GM12878 (cell line): Measurements from ENCODE around the gene WDR19. TPM values are rescaled to one million over a fixed set of nuclear protein-coding genes. Genes with fewer than 3 reads are reported as not detected.

Experiments used
- ATAC-seq: fragments of 200-7000 bp; cut with Tn5 transposase; 3 replicates; pipeline ENCODE4 v1.9.1; 2020; ENCODE audit warnings: mild to moderate bottlenecking, moderate library complexity
- BruUV-seq: library from RNA; stranded (reverse); fragments of 400-500 nt; replicated peaks from 2 replicates; lab custom pipeline; 2021; lab: Mats Ljungman, UMichigan
- CTCF ChIA-PET: fragments of 300-600 bp; sonication (Branson Sonifier 250); formaldehyde crosslinking; extraction: SDS; loops from one replicate; lab custom pipeline; 2021; ENCODE audit warnings: inconsistent platforms; lab: Yijun Ruan, JAX
- POLR2A ChIA-PET: fragments of 350-600 bp; formaldehyde crosslinking; extraction: SDS; loops from one replicate; lab custom pipeline; 2021; ENCODE audit warnings: inconsistent platforms; lab: Charles Lee
- RAD21 ChIA-PET: fragments of 300-600 bp; sonication (Branson Sonifier 250); formaldehyde crosslinking; loops from one replicate; lab custom pipeline; 2023; ENCODE audit warnings: antibody characterized with exemption; ENCODE audit not compliant: unreplicated experiment; lab: Charles Lee
- SMC1A ChIA-PET: fragments of 300-600 bp; sonication (Branson Sonifier 250); formaldehyde crosslinking; loops from one replicate; lab custom pipeline; 2023; ENCODE audit not compliant: unreplicated experiment, uncharacterized antibody; lab: Charles Lee
- DNase-seq: peaks from one replicate; pipeline ENCODE4 v3.0.0-alpha.2; 2011; ENCODE audit warnings: low read depth, low spot score
- FAIRE-seq: peaks from 3 replicates; lab custom pipeline; 2011; peaks lifted over from hg19 to GRCh38; lab: Jason Lieb, UNC
- H2AFZ ChIP-seq: 2 replicates; pipeline ENCODE4 v1.6.0; 2011; ENCODE audit warnings: low read depth, low read length, control low read depth; ENCODE audit not compliant: control insufficient read depth
- H3K27ac ChIP-seq: 2 replicates; pipeline ENCODE4 v1.5.1; 2011; ENCODE audit warnings: control low read depth; ENCODE audit not compliant: control insufficient read depth, insufficient read depth
- H3K27me3 ChIP-seq, 2 experiments: replicated peaks in 1 of 2; 2 replicates each; pipeline versions ENCODE4 v1.6.0 to v1.6.1; 2011; ENCODE audit warnings: low read length in 1 of 2; ENCODE audit not compliant: control insufficient read depth in 2 of 2, insufficient read depth in 2 of 2
- H3K36me3 ChIP-seq, 2 experiments: 2 replicates each; pipeline ENCODE4 v1.5.1; 2011; ENCODE audit warnings: low read length in 1 of 2; ENCODE audit not compliant: control insufficient read depth in 2 of 2, insufficient read depth in 2 of 2
- H3K4me1 ChIP-seq: 2 replicates; pipeline ENCODE4 v1.6.1; 2011; ENCODE audit warnings: mild to moderate bottlenecking, low read length, moderate library complexity, mixed read lengths; ENCODE audit not compliant: control insufficient read depth, insufficient read depth
- H3K4me2 ChIP-seq: 2 replicates; pipeline ENCODE4 v1.6.0; 2011; ENCODE audit warnings: control low read depth; ENCODE audit not compliant: control insufficient read depth, insufficient read depth
- H3K4me3 ChIP-seq: fragments of 200-600 bp; sonication (generic); 2 replicates; pipeline ENCODE4 v1.5.1; 2016
- H3K79me2 ChIP-seq: 2 replicates; pipeline ENCODE4 v1.6.0; 2011; ENCODE audit warnings: low read length; ENCODE audit not compliant: control insufficient read depth, insufficient read depth
- H3K9ac ChIP-seq: 2 replicates; pipeline ENCODE4 v1.8.0; 2011; ENCODE audit warnings: low read length, control low read depth, mixed read lengths; ENCODE audit not compliant: control insufficient read depth, insufficient read depth
- H3K9me3 ChIP-seq: replicated peaks from 3 replicates; pipeline ENCODE4 v1.5.1; 2011; ENCODE audit warnings: mild to moderate bottlenecking, low read length; ENCODE audit not compliant: control insufficient read depth, insufficient read depth
- H4K20me1 ChIP-seq: 2 replicates; pipeline ENCODE4 v1.6.0; 2011; ENCODE audit not compliant: control insufficient read depth, insufficient read depth
- BRCA1 ChIP-seq: IDR thresholded peaks from 2 replicates; pipeline ENCODE4 v1.6.1; 2011; ENCODE audit warnings: low read depth, low read length, improper control_type of control experiment
- CEBPB ChIP-seq, 2 experiments: fragments of 150-350 bp in 1 of 2; IDR thresholded peaks; 2 replicates each; pipeline ENCODE4 v1.6.1; 2012 to 2014; ENCODE audit warnings: low read depth in 2 of 2, low read length in 2 of 2, borderline replicate concordance in 1 of 2, inconsistent platforms in 1 of 2
- DPF2 ChIP-seq: fragments of 450-650 bp; IDR thresholded peaks from 2 replicates; pipeline ENCODE4 v1.6.1; 2017; ENCODE audit warnings: mild to moderate bottlenecking
- E2F8 ChIP-seq: fragments of 450-650 bp; IDR thresholded peaks from 2 replicates; pipeline ENCODE4 v1.6.1; 2018; ENCODE audit warnings: mild to moderate bottlenecking, low read depth, moderate library complexity; ENCODE audit not compliant: partially characterized antibody
- JUND ChIP-seq: IDR thresholded peaks from 2 replicates; pipeline ENCODE4 v1.6.1; 2012; ENCODE audit warnings: low read depth, mild to moderate bottlenecking, low read length, improper control_type of control experiment, moderate library complexity
- MEF2A ChIP-seq: IDR thresholded peaks from 2 replicates; pipeline ENCODE4 v1.6.1; 2011; ENCODE audit warnings: low read depth, mild to moderate bottlenecking, low read length, moderate library complexity; ENCODE audit not compliant: insufficient read depth
- MYC ChIP-seq: IDR thresholded peaks from 2 replicates; pipeline ENCODE4 v1.6.1; 2011; ENCODE audit warnings: mild to moderate bottlenecking, low read length, moderate library complexity, inconsistent platforms; ENCODE audit not compliant: insufficient read depth, insufficient replicate concordance, insufficient read length, severe bottlenecking
- NR2F1 ChIP-seq: fragments of 450-650 bp; conservative IDR thresholded peaks from 2 replicates; pipeline ENCODE4 v1.6.1; 2017; ENCODE audit warnings: mild to moderate bottlenecking
- POLR2A ChIP-seq: IDR thresholded peaks from 2 replicates; pipeline ENCODE4 v1.6.1; 2011; ENCODE audit warnings: low read depth, mild to moderate bottlenecking, low read length
- POLR2AphosphoS5 ChIP-seq: IDR thresholded peaks from 2 replicates; pipeline ENCODE4 v1.6.1; 2011; ENCODE audit warnings: mild to moderate bottlenecking, low read length, inconsistent platforms
- POU2F2 ChIP-seq: IDR thresholded peaks from 3 replicates; pipeline ENCODE4 v1.6.1; 2011; ENCODE audit warnings: low read depth, mild to moderate bottlenecking, low read length, borderline replicate concordance
- RFX5 ChIP-seq: IDR thresholded peaks from 2 replicates; pipeline ENCODE4 v1.6.1; 2011; ENCODE audit warnings: low read depth, low read length, improper control_type of control experiment
- SIX5 ChIP-seq: IDR thresholded peaks from 2 replicates; pipeline ENCODE4 v1.6.1; 2011; ENCODE audit warnings: mild to moderate bottlenecking, low read depth, low read length, moderate library complexity; ENCODE audit not compliant: severe bottlenecking
- SRF ChIP-seq, 2 experiments: IDR thresholded peaks; 2 replicates each; pipeline ENCODE4 v1.6.1; 2011; ENCODE audit warnings: low read depth in 2 of 2, low read length in 2 of 2, mild to moderate bottlenecking in 1 of 2, moderate library complexity in 1 of 2
- SUZ12 ChIP-seq: fragments of 200-600 bp; sonication (generic); IDR thresholded peaks from one replicate; pipeline ENCODE4 v1.6.1; 2018; ENCODE audit warnings: antibody characterized with exemption, mild to moderate bottlenecking; ENCODE audit not compliant: unreplicated experiment
- ZBED1 ChIP-seq: IDR thresholded peaks from 2 replicates; pipeline ENCODE4 v1.6.1; 2016; ENCODE audit warnings: borderline replicate concordance
- WGBS: methylation state at CpG from one replicate; pipeline ENCODE4 v1.1.6; 2016; ENCODE audit warnings: low lambda C conversion rate; ENCODE audit not compliant: insufficient replicate concordance, insufficient coverage; ENCODE audit errors: missing lambda C conversion rate; 5-methylcytosine and 5-hydroxymethylcytosine counted together
- in situ Hi-C: fragments of 300-500 bp; cut with MboI; formaldehyde crosslinking; loops from 9 replicates; pipeline ENCODE4 v1.14.3; 2018; ENCODE audit warnings: mixed read lengths
- intact Hi-C: fragments of 100-400 bp; cut with micrococcal nuclease; formaldehyde crosslinking; loops from one replicate; pipeline ENCODE4 v1.14.2; 2022; ENCODE audit not compliant: unreplicated experiment
- polyA plus RNA-seq, 11 experiments: library from polyadenylated mRNA; depleted of rRNA in 4 of 11; unstranded in 6 of 11; stranded (reverse) in 5 of 11; fragments of >200 nt; fragmentation: Nextera tagmentation in 4 of 11; fragmentation: Illumina TruSeq in 1 of 11; extraction: Ambion mirVana in 4 of 11; extraction: Trizol in 1 of 11; gene quantifications; 1 replicate in 1 of 11; 2 replicates in 10 of 11; pipeline versions ENCODE4 v1.2.1 to v1.2.3, GENCODE V29; 2011 to 2016; ENCODE audit warnings: inconsistent platforms in 2 of 11, missing spikeins in 2 of 11, low read depth in 1 of 11
- total RNA-seq, 4 experiments: library from RNA; depleted of rRNA in 3 of 4; stranded (reverse); fragments of >200 nt in 3 of 4; fragmentation: Illumina TruSeq in 1 of 4; extraction: Trizol in 1 of 4; gene quantifications; 2 replicates each; pipeline versions ENCODE4 v1.2.1 to v1.2.3, GENCODE V29; 2013 to 2021
- TF ChIP-seq, protein P1 (sequence below): fragments of 450-650 bp; IDR thresholded peaks from 2 replicates; pipeline ENCODE4 v1.6.1; 2017; ENCODE audit warnings: low read depth, mild to moderate bottlenecking, moderate library complexity

WDR19 gene
- total and polyA plus RNA-seq, 10 of the 15 experiments (the other 5 are each of a cell fraction or from before 2014, with no cell fraction given), result 3.5 to 15.4 (median 7.3) TPM

DNA sequence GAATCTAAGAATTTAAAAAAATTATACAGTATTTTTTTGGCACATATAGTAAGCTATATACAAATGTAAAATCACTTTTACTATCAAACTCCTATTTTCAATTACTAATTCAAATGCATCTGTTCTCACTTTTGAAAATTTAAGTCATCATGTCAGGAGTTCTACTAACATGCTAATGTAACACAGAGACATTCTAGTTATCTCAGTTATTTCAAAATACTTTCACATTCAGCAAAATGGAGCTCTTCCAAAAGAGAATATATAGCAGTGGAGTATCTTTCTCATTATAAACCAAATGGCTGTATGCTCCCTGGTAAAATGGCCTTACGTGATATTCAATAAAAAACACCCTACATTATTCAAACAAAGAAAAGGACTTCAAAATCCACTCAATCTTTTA lies 141.5 kb downstream of the WDR19 start (continued):
- TF ChIP-seq CEBPB (IDR thresholded peaks at IDR 0.05; ENCODE audit: borderline replicate concordance in 1 of 2, low read depth in 2 of 2, low read length in 2 of 2) (no peak), POU2F2 (no peak), SUZ12 (no peak), BRCA1 (no peak), DPF2 (no peak), POLR2AphosphoS5 (no peak), SIX5 (no peak), NR2F1 (no peak), RFX5 (no peak)

DNA sequence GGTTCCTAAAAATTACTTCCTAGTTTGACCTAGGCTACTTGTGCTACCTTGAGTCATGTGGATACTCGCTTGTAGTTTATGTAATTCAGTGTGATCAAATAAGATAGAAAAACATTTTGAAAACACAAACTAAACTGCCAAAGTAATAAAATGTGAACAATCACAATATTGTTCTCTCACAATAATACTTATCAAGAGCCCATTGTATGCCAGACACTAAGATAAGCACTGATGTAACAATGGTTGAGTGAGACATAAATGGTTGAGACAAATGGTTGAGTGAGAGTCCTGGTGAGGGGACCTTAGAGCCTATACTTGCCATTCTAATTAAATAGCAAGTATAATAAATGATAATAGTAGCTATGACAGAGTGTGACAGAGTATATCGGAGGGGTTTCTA lies 142.1 kb downstream of the WDR19 start:
- ATAC-seq (no peak), FAIRE-seq (no peak), DNase-seq (no peak)
- POLR2A ChIA-PET, result no interaction called here
- SMC1A ChIA-PET, result no interaction called here
- Histone ChIP-seq H3K36me3 (peaks cover 0 to 20% of the 10 kb centered on the region in 2 experiments; a peak in 3 of 4 replicates), H3K4me2 (no peak overlapping the region), H3K27ac (no peak overlapping the region), H3K9me3 (no peaks in the 10 kb centered on the region), H3K4me1 (no peaks in the 10 kb centered on the region), H4K20me1 (no peaks in the 10 kb centered on the region), H2AFZ (no peak overlapping the region), H3K27me3 (no peaks in the 10 kb centered on the region), H3K9ac (no peak overlapping the region), H3K79me2 (peaks cover 1% of the 10 kb centered on the region; the same call in 1 of the 2 replicates), H3K4me3 (no peak overlapping the region)
- BruUV-seq, result no TSS peak
- CTCF ChIA-PET, result interaction anchor here (0.7 to 1.2 kb wide), 2 partner anchors 29 to 50 kb away, joined by 3 read pairs; no protein-coding TSS in a partner anchor
- TF ChIP-seq, protein P1, sequence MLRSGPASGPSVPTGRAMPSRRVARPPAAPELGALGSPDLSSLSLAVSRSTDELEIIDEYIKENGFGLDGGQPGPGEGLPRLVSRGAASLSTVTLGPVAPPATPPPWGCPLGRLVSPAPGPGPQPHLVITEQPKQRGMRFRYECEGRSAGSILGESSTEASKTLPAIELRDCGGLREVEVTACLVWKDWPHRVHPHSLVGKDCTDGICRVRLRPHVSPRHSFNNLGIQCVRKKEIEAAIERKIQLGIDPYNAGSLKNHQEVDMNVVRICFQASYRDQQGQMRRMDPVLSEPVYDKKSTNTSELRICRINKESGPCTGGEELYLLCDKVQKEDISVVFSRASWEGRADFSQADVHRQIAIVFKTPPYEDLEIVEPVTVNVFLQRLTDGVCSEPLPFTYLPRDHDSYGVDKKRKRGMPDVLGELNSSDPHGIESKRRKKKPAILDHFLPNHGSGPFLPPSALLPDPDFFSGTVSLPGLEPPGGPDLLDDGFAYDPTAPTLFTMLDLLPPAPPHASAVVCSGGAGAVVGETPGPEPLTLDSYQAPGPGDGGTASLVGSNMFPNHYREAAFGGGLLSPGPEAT, result no peak
- TF ChIP-seq POLR2A (no peak), E2F8 (no peak), SRF (IDR thresholded peaks at IDR 0.05; ENCODE audit: low read depth in 2 of 2, low read length in 2 of 2) (no peak), MEF2A (no peak), JUND (no peak), MYC (no peak), ZBED1 (no peak)
- WGBS, result 97% methylated on average over 2 of the region's 2 CpGs
- in situ Hi-C loops (no loop called here), intact Hi-C loops (no loop called here)
- RAD21 ChIA-PET, result no interaction called here
